ENCODE measurements around the gene ARID1B. TPM values are rescaled to one million over a fixed set of nuclear protein-coding genes. Genes with fewer than 3 reads are reported as not detected.

ARID1B gene
- total RNA-seq, 2 donors from 2014 or later: 43.9 to 44.6 TPM

- no peak for DNase-seq (ENCODE audit: low spot score)
- no peaks in the 10 kb centered on the region for H3K9me3 ChIP-seq
- no peaks in the 10 kb centered on the region for H3K27me3 ChIP-seq
- H3K4me1 ChIP-seq: peaks cover 0 to 60% of the 10 kb centered on the region in 2 donors
- H3K27ac ChIP-seq: peak overlapping the region in 1 of 2 donors; percentile 21
- H3K36me3 ChIP-seq: no peaks in the 10 kb centered on the region
- no peak for TF ChIP-seq CTCF (IDR thresholded peaks at IDR 0.05)
- H3K4me3 ChIP-seq: no peak overlapping the region
These were observed 172.2 kb downstream of the ARID1B start for GRCh38 chr6:156949376-156949775.

- Histone ChIP-seq H3K4me1 (peaks cover 0 to 67% of the 10 kb centered on the region in 2 donors), H3K27ac (no peak overlapping the region), H3K36me3 (no peaks in the 10 kb centered on the region), H3K27me3 (no peaks in the 10 kb centered on the region), H3K4me3 (no peak overlapping the region), H3K9me3 (no peaks in the 10 kb centered on the region)
- DNase-seq (ENCODE audit: low spot score): no peak
- no peak for TF ChIP-seq CTCF (IDR thresholded peaks at IDR 0.05)
These were observed 172.9 kb downstream of the ARID1B start for GRCh38 chr6:156950084-156950483.

- TF ChIP-seq CTCF (IDR thresholded peaks at IDR 0.05): no peak
- peaks cover 0 to 72% of the 10 kb centered on the region in 2 donors for H3K4me1 ChIP-seq
- no peaks in the 10 kb centered on the region for H3K36me3 ChIP-seq
- no peak overlapping the region for H3K27ac ChIP-seq
- H3K9me3 ChIP-seq: no peaks in the 10 kb centered on the region
- DNase-seq (ENCODE audit: low spot score): no peak
- H3K27me3 ChIP-seq: no peaks in the 10 kb centered on the region
- H3K4me3 ChIP-seq: no peak overlapping the region
These were observed 173.4 kb downstream of the ARID1B start for GRCh38 chr6:156950531-156950930.

GRCh38 chr6:156952401-156952800, 175.2 kb downstream of the ARID1B start:
- H3K4me3 ChIP-seq: no peak overlapping the region
- H3K9me3 ChIP-seq: no peaks in the 10 kb centered on the region
- peaks cover 0 to 78% of the 10 kb centered on the region in 2 donors for H3K4me1 ChIP-seq
- no peak overlapping the region for H3K27ac ChIP-seq
- no peak for DNase-seq (ENCODE audit: low spot score)
- H3K36me3 ChIP-seq: no peaks in the 10 kb centered on the region
- H3K27me3 ChIP-seq: no peaks in the 10 kb centered on the region
- no peak for TF ChIP-seq CTCF (IDR thresholded peaks at IDR 0.05)

- H3K9me3 ChIP-seq: no peaks in the 10 kb centered on the region
- H3K27me3 ChIP-seq: no peaks in the 10 kb centered on the region
- no peak overlapping the region for H3K4me3 ChIP-seq
- H3K27ac ChIP-seq: peak overlapping the region; percentile 33 to 61
- no peaks in the 10 kb centered on the region for H3K36me3 ChIP-seq
- TF ChIP-seq CTCF (IDR thresholded peaks at IDR 0.05): no peak
- peaks cover 0 to 80% of the 10 kb centered on the region in 2 donors for H3K4me1 ChIP-seq
- DNase-seq (ENCODE audit: low spot score): no peak
These were observed 175.9 kb downstream of the ARID1B start for GRCh38 chr6:156953127-156953478.

- Histone ChIP-seq H3K27me3 (no peaks in the 10 kb centered on the region), H3K36me3 (no peaks in the 10 kb centered on the region), H3K4me1 (peaks cover 0 to 81% of the 10 kb centered on the region in 2 donors), H3K4me3 (no peak overlapping the region), H3K27ac (peak overlapping the region; percentile 33 to 61), H3K9me3 (no peaks in the 10 kb centered on the region)
- peak in 1 of 2 donors; percentile 62 for TF ChIP-seq CTCF (IDR thresholded peaks at IDR 0.05)
- no peak for DNase-seq (ENCODE audit: low spot score)
These were observed 176.4 kb downstream of the ARID1B start for GRCh38 chr6:156953479-156954146.
